Uterus (tissue), 2 donors: ENCODE data around the gene TMEM150C.

Experiments
- POLR2A ChIP-seq, 2 donors: fragments of 450-650 bp; IDR thresholded peaks; one replicate each; pipeline ENCODE4 v1.6.1; 2016; ENCODE audit warnings: antibody characterized with exemption in 2 of 2, mild to moderate bottlenecking in 1 of 2, moderate library complexity in 1 of 2
- TF ChIP-seq, protein P1 (sequence below), 4 experiments: fragments of 200-600 bp in 2 of 4; fragments of 450-650 bp in 2 of 4; sonication (generic) in 2 of 4; IDR thresholded peaks; one replicate each; pipeline ENCODE4 v1.5.1; 2016 to 2019; ENCODE audit warnings: antibody characterized with exemption in 4 of 4, mild to moderate bottlenecking in 2 of 4, moderate library complexity in 1 of 4

- TF ChIP-seq, protein P1, sequence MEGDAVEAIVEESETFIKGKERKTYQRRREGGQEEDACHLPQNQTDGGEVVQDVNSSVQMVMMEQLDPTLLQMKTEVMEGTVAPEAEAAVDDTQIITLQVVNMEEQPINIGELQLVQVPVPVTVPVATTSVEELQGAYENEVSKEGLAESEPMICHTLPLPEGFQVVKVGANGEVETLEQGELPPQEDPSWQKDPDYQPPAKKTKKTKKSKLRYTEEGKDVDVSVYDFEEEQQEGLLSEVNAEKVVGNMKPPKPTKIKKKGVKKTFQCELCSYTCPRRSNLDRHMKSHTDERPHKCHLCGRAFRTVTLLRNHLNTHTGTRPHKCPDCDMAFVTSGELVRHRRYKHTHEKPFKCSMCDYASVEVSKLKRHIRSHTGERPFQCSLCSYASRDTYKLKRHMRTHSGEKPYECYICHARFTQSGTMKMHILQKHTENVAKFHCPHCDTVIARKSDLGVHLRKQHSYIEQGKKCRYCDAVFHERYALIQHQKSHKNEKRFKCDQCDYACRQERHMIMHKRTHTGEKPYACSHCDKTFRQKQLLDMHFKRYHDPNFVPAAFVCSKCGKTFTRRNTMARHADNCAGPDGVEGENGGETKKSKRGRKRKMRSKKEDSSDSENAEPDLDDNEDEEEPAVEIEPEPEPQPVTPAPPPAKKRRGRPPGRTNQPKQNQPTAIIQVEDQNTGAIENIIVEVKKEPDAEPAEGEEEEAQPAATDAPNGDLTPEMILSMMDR (IDR thresholded peaks at IDR 0.05): no peak
- no peak for TF ChIP-seq POLR2A (IDR thresholded peaks at IDR 0.05)
Observed at GRCh38 chr4:82606622-82607021, 44.8 kb upstream of the TMEM150C start.
